Putamen (tissue), 1 donor: ENCODE data around the gene AMZ2.
"Not testable (repeated sequence)": the region's sequence is repeated elsewhere in the genome, so short reads cannot be mapped to it uniquely, and the experiment has no call there.

ENCODE experiments used
- DNase-seq: peaks from one replicate; pipeline ENCODE4 v3.0.0-alpha.2; 2016; ENCODE audit warnings: low spot score

AMZ2 gene

DNA sequence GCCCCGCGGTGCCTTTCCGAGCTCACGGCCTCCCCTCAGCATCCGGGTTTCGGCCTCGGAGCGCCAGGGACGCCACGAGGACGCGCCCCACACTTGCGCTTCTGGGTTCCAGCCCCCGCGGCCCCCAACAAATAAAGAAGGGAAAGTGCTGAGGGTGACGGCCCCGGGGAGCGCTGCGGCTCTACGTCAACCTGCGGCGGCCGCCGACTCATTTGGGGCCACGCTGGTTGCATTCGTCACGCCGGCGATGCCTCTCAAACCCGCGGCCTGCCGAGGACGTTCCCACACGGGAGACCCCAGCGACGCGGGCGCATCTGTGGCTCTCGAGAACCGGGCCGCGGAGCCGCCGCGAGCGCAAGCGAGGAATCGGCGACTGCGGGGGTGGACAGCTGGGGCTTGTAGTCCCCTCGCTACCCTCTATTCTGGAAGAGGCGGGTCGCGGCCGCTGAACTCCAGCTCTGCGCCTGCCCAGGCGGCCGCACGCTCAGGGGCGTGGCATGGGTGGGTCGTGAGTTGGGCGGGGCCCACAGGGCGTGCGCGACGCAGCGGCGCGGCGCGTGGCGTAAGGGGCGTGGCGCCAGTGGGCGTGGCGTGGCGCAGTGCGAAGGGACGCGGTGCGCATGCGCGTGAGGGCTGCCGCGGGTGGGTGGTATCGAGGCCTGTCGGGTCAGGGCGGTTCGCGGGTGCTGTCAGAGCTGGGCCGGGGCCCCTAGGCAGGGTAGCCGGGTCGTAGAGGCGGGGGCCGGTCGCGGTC is at the start of gene AMZ2:
Gene AMZ2 (plus strand): TSS at position 599 of the 754 bp plus-strand sequence. CDS start 2,145 bp downstream, outside the sequence.
- peak; percentile 96 for DNase-seq

- DNase-seq, result no peak
These were observed 48.7 kb upstream of the AMZ2 start for GRCh38 chr17:68198931-68199836.

DNA sequence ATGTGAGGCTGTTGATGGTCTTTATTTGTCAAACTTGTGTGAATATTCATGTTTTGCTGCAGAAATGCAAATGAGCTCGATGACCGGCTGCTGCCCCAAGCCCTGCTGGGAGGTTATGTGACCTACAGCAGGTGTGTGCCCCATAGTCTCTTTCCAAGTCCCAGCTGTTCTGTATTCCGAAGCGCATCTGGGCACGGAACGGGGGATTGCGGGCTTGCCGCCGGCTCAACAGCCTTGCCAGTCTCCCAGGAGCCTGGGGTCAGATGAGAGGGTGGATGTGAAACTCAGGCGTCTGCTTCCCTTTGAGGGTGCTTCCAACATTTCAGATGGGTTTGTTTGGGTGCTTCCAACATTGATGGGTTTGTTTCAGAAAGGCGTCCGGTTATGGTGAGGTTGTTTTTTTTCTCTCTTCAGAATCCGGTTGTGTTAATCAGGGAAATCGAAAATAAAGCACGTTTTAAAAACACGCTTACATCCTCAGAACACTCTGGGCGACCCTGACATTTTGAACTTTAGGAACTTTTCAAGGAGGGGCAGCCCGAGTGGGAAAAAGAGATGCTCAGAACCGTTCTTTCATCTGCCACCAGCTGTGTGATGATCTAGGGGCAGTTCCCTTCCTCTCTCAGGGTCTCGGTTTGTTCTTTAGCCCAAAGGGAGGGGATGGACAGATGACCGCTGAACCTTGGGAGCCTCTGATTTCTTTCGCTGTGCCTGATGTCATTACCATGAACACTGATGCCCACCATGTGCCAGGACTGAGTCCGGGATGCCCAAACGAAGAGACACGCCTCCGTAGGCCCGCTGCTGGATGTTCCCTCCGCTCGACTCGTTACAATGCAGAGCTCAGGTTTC is 47.8 kb upstream of the AMZ2 start:
- DNase-seq, result no peak

- peak; percentile 56 for DNase-seq
These were observed 47.0 kb upstream of the AMZ2 start for GRCh38 chr17:68200689-68201417.

GRCh38 chr17:68201418-68201771 is 46.4 kb upstream of the AMZ2 start:
- DNase-seq, result not testable (repeated sequence)

DNA sequence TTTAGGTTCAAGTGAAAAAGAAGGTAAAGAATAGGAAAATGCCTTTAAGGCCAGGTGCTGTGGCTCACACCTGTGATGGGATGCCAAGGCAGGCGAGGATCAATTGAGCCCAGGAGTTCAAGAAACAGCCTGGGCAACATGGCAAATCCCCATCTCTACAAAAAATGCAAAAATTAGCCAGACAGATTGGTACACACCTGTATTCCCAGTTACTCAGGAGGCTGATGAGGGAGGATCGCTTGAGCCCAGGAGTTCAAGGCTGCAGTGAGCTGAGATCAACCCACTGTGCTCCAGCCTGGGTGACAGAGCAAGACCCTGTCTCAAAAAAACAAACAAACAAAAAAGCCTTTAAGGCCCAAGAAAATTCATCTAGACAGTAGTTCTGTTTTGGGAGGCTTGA is 45.5 kb upstream of the AMZ2 start:
- not testable (repeated sequence) for DNase-seq

GRCh38 chr17:68204736-68205135 is 43.1 kb upstream of the AMZ2 start:
- no peak for DNase-seq

- peak; percentile 95 for DNase-seq
These were observed 42.5 kb upstream of the AMZ2 start for GRCh38 chr17:68205251-68205807.

DNA sequence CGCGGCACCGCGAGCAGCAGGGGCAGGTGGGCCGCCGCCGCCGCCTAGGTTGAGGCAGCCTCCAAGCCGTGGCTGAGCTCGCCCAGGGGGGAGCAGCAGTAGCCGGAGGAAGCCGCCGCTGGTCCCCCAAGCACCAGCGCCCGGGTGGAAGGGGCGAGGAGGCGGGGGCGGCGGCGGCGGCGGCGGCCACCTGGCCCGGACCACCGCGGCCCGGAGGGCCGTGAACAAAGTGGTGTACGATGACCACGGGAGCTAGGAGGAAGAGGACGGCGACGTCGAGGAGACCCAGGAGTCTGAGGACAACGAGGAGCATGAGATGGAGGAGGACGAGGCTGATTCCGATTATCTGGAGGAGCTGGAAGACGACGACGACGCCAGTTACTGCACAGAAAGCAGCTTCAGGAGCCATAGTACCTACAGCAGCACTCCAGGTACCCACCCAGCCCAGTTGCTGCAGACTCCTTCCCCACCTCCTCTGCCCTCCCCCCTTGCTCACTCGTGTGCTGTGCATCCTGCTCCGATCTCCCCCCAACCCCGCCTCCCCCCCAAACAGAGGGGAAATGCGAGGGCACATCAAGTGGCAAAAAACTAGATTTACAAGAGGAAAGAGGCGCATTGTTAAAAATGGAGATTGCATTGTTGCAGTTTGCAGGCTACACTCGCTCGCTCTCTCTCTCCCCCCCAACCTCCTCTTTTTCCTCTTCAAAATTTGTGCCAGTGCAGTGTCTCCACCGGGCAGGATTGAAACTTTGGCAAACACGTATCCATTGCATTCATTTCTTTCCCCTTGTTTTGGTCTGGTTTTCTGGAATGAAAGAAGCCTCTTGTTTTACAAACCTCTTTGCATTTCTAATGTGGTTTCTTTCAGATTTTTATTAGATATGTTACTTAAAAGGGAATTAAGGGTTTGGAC is 41.8 kb upstream of the AMZ2 start:
- DNase-seq, result peak; percentile 51

DNA sequence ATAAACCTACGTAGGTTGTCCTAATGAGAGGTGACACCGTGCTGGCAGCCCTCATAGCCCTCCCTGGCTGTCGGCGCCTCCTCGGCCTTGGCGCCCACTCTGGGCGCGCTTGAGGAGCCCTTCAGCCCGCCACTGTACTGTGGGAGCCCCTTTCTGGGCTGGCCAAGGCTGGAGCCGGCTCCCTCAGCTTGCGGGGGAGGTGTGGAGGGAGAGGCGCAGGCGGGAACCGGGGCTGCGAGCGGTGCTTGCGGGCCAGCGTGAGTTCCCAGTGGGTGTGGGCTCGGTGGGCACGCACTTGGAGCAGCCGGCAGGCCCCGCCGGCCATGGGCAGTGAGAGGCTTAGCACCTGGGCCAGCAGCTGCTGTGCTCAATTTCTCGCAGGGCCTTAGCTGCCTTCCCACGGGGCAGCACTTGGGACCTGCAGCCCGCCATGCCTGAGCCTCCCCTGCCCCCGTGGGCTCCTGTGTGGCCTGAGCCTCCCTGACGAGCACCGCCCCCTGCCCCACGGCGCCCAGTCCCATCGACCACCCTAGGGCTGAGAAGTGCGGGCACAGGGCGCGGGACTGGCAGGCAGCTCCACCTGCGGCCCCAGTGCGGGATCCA is 40.1 kb upstream of the AMZ2 start:
- no peak for DNase-seq

DNA sequence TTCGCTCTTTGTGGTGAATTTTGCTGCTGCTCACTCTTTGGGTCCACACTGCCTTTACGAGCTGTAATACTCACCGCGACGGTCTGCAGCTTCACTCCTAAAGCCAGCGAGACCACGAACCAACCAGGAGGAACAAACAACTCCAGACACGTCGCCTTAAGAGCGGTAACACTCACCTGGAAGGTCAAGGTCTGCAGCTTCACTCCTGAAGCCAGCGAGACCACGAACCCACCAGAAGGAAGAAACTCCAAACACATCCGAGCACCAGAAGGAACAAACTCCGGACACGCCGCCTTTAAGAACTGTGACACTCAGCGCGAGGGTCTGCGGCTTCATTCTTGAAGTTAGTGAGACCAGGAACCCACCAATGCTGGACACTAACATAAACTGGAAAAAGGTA is 39.2 kb upstream of the AMZ2 start:
- not testable (repeated sequence) for DNase-seq

GRCh38 chr17:68209191-68209900 is 38.5 kb upstream of the AMZ2 start:
- DNase-seq, result not testable (repeated sequence)

DNA sequence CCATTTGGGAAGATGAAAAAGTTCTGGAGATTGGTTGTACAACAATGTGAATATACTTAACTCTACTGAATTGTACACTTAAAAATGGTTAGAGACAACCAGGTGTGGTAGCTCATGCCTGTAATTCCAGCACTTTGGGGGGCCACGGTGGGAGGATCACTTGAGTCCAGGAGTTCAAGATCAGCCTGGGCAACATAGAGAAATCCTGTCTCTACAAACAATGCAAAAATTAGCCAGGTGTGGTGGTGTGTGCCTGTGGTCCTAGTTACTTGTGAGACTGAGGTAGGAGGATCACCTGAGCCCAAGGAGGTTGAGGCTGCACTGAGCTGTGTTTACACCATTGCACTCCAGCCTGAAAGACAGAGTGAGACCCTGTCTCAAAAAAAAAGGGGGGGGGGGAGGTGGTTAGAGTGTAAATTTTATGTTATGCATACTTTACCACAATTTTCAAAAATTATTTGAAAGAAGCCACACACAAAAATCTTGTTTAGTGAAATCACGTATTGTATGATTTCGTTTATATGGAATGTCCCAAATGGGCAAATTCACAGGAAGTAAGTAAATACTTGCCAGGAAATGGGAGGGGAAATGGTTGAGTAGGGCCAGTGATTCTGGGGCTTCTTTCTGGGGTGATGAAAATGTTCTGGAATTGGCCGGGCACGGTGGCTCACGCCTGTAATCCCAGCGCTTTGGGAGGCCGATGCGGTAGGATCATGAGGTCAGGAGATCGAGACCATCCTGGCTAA is 37.1 kb upstream of the AMZ2 start:
- no peak for DNase-seq

DNA sequence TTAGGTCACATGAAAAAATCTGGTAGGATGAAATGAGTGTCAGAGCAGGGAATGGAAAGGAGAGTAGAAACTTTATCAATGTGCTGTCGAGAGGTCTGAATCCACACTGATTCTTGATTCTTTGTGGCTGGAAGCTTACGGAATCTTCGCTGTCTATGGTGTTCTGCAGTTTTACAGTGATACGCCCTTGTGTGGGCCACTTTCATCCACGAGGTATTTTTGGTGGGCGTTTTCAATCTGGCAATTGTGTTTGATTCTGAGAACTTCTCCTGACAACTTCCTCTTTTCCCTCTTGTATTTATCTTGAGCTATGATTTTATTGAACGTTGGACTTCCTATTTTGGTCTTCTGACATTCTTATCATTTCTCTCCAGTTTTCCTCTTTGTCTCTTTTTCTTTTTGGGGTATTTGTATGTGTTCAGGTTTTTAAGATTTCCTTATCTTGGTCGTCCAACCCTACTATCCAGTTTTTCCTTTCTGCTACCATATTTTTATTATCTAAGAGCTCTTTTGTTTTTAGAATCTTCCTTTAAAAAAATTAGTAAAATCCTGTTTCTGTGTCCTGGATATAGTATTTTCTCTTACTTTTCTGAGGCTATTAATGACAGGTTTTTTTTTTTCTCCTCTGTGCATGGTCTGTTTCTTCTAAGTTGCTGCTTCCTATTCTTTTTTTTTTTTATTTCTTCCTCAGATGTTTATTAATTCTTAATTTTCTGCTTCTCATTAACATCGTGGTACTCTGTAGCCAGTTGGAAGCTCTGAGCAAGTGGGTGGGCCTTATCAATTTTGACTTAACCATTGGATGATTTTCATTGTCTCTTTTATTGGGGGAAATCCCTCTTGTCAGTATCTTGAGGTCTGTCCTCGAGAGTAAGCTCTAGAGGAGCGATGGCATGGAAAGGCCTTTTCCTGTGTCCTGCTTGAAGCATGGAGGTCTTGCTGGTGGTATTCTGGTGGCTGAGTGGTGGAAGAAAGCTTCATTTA is 34.1 kb upstream of the AMZ2 start:
- DNase-seq, result not testable (repeated sequence)

DNA sequence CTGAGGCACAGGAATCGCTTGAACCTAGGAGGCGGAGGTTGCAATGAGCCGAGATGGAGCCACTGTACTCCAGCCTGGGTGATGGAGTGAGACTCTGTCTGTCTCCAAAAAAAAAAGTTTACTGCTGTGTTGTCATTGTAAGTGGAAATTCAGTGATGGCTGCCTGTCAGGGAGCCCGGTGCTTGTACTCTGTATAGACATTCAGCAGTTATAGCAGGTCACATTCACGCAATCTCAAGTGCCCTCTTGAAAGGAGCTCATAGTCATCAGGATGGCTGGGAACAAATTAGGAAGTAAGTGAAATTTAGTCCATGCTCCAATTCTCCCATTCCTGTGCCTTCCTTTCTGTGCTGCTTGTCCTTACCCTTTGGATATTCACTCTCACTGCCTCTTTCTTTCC is 32.4 kb upstream of the AMZ2 start:
- not testable (repeated sequence) for DNase-seq

- DNase-seq, result not testable (repeated sequence)
These were observed 28.4 kb upstream of the AMZ2 start for GRCh38 chr17:68219429-68219828.

DNA sequence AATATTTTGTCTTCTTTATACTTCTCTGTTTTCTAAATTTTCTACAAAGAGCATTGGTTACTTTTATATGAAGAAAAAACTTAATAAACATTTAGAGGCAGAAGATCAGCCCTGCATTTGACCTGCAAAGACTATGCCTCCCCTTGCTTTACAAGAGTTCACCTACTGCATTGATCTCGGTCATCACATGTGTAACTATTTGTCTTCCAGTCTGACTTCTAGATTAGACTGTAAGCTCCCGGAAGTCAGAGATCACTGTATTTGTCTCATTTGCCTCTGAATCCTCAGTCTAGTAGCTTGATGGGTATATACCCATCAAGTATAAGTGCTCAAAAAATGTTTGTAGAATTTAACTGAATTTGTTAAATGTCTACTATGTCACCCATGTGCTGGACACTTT is 27.7 kb upstream of the AMZ2 start:
- not testable (repeated sequence) for DNase-seq
